ENCODE measurements around the gene PCSK4. TPM values are rescaled to one million over a fixed set of nuclear protein-coding genes. Genes with fewer than 3 reads are reported as not detected.
"Not testable (repeated sequence)": the region's sequence is repeated elsewhere in the genome, so short reads cannot be mapped to it uniquely, and the experiment has no call there.

Gene PCSK4
- total RNA-seq, result 7.4 TPM
- long read RNA-seq, partial matches to known transcripts, result 2 of 5 reads
- long read RNA-seq, other reads (novel, unspliced or antisense), result 2 of 5 reads

DNA sequence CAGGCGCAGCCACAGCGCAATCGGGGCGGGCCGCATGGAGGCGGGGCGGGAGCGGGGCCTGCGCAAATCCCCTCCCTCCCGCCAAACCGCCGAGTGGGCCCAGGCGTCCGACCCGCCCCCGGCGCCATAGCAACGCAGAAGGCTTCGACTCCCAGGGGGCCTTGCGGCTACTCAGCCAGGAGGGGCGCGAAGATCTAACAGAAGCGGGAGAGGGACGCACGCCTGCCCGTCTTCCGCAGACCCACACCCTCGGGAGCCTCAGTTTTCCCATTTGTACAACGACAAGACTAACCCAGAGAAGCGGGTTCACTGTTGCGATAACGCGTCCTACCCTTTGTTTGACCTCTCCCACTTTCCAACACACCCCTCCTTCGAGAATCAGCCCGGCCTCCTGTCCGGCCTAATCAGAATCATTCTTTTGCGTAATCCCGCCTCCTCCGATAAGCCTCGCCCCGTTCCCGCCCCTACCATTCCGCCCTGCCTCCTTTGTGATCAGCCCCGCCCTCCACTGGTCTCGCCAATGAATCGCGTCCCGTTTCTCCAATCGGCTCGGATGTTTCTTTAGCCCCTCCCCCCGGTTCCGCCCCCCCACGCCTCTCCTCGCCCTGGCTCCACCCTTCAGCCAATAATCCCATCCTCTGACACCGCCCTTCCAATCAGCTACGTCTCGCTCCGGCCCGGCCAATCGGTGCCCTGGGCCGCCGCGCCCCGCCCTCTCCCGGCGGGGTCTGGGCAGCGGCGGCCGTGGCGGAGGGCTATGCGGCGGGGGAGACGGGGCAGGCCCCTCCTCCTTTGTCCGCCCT, at the start of gene PCSK4:
Gene PCSK4, minus strand, starts transcription at position 40 of the 803 bp plus-strand sequence. Its CDS starts 4 bp downstream, at position 36.
- Histone ChIP-seq H3K27ac (peak within 1 kb of the TSS; percentile 71), H3K27me3 (ENCODE audit: low read depth) (peaks cover 12% of the 10 kb centered on the region), H3K4me1 (peaks cover 16% of the 10 kb centered on the region), H3K4me3 (peak within 1 kb of the TSS; percentile 69), H3K36me3 (no peaks in the 10 kb centered on the region), H3K9me3 (no peaks in the 10 kb centered on the region)
- ATAC-seq (peak; percentile 94 to 95), DNase-seq (peak; percentile 97)
- intact Hi-C loops (cut with DNase I), result no loop called here
- TF ChIP-seq, protein P1, sequence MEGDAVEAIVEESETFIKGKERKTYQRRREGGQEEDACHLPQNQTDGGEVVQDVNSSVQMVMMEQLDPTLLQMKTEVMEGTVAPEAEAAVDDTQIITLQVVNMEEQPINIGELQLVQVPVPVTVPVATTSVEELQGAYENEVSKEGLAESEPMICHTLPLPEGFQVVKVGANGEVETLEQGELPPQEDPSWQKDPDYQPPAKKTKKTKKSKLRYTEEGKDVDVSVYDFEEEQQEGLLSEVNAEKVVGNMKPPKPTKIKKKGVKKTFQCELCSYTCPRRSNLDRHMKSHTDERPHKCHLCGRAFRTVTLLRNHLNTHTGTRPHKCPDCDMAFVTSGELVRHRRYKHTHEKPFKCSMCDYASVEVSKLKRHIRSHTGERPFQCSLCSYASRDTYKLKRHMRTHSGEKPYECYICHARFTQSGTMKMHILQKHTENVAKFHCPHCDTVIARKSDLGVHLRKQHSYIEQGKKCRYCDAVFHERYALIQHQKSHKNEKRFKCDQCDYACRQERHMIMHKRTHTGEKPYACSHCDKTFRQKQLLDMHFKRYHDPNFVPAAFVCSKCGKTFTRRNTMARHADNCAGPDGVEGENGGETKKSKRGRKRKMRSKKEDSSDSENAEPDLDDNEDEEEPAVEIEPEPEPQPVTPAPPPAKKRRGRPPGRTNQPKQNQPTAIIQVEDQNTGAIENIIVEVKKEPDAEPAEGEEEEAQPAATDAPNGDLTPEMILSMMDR (IDR thresholded peaks at IDR 0.05), result no peak

DNA sequence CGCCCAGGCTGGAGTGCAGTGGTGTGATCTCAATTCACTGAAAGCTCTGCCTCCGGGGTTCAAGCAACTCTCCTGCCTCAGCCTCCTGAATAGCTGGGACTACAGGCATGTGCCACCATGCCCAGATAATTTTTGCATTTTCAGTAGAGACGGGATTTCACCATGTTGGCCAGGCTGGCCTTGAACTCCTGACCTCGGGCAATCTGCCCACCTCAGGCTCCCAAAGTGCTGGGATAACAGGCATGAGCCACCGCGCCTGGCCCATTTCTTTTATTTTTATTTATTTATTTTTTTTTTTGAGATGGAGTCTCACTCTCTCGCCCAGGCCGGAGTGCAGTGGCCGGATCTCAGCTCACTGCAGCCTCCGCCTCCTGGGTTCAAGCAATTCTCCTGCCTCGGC, 49.6 kb upstream of the PCSK4 start:
- not testable (repeated sequence) for H3K36me3 ChIP-seq, H3K4me3 ChIP-seq, H3K9me3 ChIP-seq, H3K4me1 ChIP-seq, H3K27ac ChIP-seq, ATAC-seq, DNase-seq
- intact Hi-C loops (cut with DNase I), result loop anchor here (10.0 kb wide), 1 partner anchor 135 kb away; no protein-coding TSS in a partner anchor
- H3K27me3 ChIP-seq (ENCODE audit: low read depth), result peaks cover 42% of the 10 kb centered on the region

DNA sequence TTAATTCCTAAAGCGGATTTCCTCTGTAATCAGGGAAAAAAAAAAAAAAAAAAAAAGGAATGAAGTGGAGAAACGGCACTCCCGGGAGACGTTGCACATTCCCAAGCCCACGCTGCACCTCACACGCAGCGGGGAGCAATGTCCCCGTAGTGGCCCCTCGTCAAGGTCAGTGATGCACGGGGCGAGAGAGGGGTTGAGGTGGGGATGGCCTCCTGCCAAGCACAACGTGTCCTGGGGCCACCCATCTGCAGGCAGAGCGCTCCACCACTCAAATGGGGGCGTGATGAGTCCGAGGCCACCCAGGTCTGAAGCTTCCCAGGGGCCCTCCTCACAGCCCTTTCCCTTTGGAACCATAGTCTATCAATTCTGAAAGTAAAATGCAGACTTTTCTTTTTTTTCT, 48.8 kb upstream of the PCSK4 start:
- TF ChIP-seq, protein P1 (IDR thresholded peaks at IDR 0.05), result no peak
- peaks cover 42% of the 10 kb centered on the region for H3K27me3 ChIP-seq (ENCODE audit: low read depth)
- H3K27ac ChIP-seq, result no peak overlapping the region
- no peaks in the 10 kb centered on the region for H3K9me3 ChIP-seq
- ATAC-seq, result no peak
- H3K4me3 ChIP-seq, result no peak overlapping the region
- intact Hi-C loops (cut with DNase I), result no loop called here
- H3K36me3 ChIP-seq, result no peaks in the 10 kb centered on the region
- DNase-seq, result no peak
- H3K4me1 ChIP-seq, result no peaks in the 10 kb centered on the region

DNA sequence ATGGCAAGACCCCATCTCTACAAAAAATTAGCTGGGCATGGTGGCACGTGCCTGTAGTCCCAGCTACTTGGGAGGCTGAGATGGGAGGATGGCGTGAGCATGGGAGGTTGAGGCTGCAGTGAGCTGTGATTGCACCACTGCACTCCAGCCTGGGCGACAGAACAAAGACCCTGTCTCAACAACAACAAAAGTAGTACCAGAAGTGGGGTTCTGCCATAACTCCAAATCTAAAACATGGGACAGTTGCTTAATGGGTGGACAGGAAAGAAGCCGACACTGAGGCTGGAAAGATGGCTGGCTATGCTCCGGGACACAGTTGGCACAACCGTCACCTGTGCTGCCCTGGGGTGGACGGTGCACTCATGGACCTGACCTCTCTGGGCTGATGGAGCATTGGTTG, 45.5 kb upstream of the PCSK4 start:
- H3K4me1 ChIP-seq; H3K9me3 ChIP-seq; DNase-seq; ATAC-seq; H3K36me3 ChIP-seq; H3K4me3 ChIP-seq; H3K27ac ChIP-seq; intact Hi-C loops (cut with DNase I): not testable (repeated sequence)
- H3K27me3 ChIP-seq (ENCODE audit: low read depth), result peaks cover 34% of the 10 kb centered on the region

DNA sequence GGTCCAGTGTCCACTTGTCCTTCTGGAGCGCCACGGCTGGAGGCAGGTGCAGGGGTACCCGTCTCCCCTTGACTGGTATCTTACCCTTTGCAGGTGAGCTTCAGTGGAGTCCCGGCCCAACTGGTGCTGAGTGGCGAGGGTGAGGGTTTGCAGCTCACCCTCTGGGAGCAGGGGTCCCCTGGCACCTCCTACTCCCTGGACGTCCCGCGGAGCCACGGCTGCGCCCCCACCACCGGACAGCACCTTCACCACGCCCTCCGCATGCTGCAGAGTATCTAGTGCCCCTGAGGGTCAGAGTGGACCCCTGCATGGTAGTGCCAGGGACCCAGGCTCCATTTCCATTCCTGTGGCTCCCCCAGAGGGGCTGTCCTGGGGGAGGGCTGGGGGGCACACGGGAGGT, 44.8 kb upstream of the PCSK4 start:
- intact Hi-C loops (cut with DNase I), result no loop called here
- no peak for DNase-seq
- TF ChIP-seq, protein P1 (IDR thresholded peaks at IDR 0.05), result no peak
- no peak for ATAC-seq
- Histone ChIP-seq H3K4me1 (no peaks in the 10 kb centered on the region), H3K9me3 (no peaks in the 10 kb centered on the region), H3K4me3 (no peak overlapping the region), H3K27ac (no peak overlapping the region), H3K36me3 (no peaks in the 10 kb centered on the region), H3K27me3 (ENCODE audit: low read depth) (peaks cover 27% of the 10 kb centered on the region)

DNA sequence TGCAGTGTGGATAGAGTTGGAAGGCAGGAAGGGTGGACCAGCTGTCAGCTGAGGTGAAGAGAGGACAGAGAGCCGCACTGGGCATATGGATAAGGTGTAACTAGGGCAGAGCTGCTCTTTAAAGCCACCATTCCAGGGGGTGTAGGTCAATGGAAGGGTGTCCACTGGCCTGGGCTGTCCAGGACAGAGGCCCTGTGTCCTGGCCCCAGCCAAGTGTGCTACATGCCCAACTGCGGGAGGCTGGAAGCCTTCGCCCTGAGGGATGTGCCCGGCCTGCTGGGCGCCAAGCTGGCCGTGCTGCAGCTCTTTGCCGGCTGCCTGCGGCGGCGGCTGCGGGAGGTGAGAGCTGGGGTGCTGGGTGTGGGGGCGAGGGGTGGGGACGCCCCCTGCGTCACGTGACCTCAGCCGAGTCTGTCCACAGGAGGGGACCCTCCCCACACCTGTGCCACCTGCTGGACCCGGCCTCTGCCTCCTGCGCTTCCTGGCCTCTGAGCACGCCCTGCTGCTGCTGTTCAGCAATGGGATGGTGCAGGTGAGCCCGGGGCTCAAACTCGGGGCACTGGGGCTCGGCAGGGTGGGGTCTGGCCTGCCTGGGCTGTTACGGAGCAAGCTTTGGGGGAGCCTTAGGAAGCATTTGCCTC, 43.5 kb upstream of the PCSK4 start:
- Histone ChIP-seq H3K27ac (no peak overlapping the region), H3K4me1 (no peaks in the 10 kb centered on the region), H3K27me3 (ENCODE audit: low read depth) (peaks cover 26% of the 10 kb centered on the region), H3K9me3 (no peaks in the 10 kb centered on the region), H3K36me3 (no peaks in the 10 kb centered on the region), H3K4me3 (no peak overlapping the region)
- TF ChIP-seq, protein P1 (IDR thresholded peaks at IDR 0.05), result no peak
- ATAC-seq (no peak), DNase-seq (no peak)
- intact Hi-C loops (cut with DNase I), result no loop called here

All from lower lobe of right lung (tissue), 2 donors.